Measurements from ENCODE around the gene CLDN10.

Gene CLDN10

DNA sequence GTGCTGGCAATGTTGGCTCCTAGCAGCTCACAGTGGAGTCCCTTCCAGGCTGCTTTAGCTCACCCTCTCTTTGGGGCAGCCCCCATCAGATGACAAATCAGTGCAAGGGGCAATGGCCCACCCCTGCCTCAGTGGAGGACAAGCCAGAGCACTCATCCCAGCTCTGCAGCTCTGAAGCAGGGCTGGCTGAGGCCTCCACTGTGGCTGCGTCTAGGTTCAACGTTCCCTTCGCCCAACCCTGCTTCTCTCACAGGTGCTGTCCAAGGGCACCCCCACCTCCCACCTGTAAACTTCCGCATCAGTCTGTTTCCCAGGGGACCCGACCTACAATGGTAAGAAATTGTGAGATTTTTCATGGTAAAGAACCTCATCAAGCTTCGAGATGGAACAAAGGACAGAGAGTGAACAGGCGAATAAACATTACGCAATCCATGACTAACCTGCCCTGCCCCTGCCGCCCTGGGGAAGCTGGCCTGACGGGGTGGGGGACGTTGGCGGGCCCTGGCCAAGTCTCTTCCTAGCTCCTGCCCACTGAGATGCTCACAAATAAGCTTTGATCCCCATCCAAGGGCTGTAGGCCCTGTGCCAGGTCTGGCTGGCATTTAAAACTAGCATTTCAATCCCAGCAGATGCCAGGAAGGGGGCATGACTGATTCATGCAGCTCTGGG lies 51.5 kb downstream of the CLDN10 start:
- peak; percentile 19 for DNase-seq

DNA sequence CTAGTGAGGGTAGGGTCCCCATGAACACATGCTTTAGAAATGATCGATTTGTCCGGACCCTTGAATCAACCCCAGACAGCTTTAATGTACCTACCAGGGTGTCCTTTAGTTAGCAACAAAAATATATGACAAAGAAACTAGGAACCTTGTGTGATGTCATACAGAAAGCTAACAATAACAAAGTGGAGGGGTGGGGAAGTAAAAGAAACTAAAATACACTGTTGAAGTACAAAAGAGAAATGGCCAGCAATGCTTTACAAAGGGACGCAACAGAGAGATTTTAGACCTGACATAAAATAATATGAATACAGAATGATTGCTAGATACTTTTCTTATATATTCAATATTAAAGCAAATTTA lies 52.0 kb downstream of the CLDN10 start:
- no peak for DNase-seq

DNA sequence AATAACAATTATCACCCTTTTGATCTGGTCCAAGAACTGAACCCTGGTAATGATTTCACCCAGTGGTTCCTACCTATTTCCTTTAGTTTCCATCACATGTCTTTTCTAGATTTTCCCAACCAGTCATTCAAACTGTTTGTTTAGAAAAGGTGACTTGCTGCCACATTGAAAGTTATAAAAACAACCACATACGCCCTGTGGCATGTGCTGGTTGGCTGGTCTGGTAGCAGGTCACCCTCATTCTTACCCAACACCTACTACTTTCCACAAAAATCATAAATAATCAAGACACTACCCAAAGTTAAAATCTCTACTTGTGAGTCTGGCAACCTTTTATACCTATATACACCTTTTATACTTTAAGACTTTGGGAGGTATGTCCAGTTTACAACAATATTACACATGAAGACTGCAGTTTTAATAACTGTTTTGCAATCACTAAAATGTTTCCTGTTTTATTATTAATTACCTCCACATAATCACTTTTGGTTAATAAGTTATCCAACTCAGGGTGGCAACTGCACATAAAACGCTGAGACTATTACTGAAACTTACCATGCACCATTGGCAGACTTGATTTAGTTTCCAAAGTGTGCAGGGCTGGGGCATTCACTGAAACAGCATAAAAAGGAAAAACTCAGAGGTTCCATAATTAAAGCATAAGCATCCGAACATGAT lies 53.1 kb downstream of the CLDN10 start:
- DNase-seq, result no peak

DNA sequence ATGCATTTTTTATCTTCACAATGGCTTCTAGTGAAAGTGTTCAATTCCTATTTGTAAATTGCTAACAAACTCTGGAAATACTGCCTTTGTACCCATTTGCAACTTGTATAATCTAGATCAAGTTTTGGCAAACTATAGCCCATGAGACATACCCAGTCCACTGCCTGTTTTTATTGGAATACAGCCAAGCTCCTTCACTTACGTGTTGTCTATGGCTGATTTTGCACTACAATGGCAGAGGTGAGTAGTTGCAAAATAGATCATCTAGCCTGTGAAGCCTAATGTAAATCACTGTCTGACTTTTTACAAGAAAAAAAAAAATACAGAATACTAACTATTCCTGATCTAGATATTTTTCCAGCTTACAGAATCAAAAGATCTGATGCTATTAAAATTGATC lies 54.8 kb downstream of the CLDN10 start:
- no peak for DNase-seq

DNA sequence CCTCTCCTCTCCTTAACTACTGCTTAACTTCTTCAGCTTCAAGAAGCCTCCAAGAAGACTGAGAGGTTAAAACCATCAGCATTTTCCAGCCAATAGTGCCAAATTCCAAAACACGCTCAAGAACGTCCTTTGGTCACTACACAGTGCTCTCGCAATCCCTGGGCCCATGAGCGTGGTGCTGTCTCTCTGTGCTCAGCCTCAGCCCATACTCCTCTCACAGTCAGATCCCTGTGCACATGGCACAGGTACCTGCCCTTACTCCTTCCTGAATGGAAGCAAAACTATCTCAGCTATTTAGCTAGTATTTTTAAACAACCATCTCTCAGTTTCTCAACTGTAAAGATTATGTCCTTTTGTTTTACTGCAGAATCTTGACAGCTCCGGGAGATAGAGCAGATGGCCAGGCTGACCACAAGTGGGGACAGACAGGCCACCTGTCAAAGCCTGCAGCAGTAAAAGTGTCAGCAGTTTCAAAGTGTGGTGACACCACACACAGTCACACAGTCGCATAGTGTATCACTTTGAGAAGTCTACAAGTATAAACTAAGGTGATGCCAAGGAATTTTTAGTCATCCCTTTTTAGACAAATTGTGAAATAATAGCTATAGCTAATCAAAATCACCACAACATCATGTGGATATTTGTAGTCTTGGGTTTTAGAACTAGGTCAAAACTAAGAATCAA lies 56.3 kb downstream of the CLDN10 start:
- DNase-seq, result no peak

DNA sequence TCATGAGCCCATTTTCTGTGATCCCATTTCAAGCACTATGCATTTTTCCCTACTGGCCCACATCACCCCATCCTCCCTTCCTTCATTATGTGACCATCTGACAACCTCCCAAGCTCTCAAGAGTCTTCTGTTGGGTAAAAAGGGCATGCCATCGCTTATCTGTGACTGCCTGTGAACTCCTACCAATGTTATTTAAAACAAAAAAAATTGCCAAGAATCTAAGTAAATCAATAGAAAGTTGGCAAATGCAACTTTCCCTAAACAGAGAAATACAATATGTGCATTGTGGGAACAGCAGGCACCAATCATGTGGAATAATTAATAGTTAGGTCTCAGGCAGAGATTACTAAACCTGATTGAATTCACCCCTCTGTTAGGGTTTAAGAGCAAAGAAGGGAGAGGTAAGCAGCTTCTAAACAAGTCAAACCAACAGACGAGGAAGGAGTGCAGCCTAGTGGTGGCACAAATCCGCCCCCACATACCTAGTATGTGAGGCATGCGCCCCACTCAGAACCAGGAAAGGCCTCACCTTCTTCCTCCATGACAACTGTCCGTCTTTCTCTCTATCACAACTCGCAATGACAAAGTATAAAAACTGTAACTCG lies 62.2 kb downstream of the CLDN10 start:
- DNase-seq, result no peak

DNA sequence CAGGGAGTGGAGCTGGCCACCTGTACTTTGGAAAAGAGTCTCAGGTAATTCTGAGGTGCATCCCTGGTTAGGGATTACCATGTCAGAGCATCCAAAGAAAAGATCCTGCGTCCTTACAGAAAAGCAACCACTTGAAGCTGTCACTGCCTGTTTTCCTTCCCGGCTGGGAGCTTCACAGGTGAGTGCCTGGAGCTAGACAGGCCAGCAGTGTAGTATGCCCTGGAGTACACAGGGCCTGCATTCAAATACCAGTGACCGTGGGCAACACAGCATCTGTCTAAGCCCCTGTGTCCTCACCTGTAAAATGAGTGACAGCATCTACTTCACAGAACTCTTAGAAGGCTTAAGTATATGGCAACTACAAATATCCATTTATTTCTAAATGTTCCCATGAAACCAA lies 63.0 kb downstream of the CLDN10 start:
- no peak for DNase-seq

DNA sequence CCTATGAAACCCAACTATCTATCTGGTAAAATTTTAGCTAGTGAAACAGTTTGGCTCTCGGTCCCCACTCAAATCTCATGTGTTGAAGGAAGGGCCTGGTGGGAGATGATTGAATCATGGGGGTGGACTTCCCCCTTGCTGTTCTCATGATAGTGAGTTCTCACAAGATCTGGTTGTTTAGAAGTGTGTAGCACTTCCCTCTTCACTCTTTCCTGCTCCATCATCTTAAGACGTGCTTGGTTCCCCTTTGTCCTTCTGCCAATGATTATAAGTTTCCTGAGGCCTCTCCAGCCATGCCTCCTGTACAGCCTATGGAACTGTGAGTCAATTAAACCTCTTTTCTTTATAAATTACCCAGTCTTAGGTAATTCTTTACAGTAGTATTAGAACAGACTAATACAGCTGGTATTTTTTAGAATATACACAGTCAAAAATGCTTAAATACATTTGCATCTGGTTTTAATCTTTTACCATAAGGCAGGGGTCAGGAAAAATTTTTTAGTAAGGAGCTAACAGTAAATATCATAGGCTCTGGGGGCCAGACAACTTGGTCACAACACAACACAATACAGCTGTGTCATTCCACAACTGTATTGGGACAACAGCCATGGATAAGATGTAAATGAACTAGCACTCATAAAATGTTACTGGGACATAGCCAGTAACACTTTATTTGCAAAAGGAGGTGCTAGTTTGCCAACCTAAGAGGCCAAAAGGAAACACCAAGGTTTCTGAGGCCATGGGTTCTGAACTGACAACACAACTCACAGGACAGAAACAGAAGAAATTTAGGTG lies 67.7 kb downstream of the CLDN10 start:
- no peak for DNase-seq

DNA sequence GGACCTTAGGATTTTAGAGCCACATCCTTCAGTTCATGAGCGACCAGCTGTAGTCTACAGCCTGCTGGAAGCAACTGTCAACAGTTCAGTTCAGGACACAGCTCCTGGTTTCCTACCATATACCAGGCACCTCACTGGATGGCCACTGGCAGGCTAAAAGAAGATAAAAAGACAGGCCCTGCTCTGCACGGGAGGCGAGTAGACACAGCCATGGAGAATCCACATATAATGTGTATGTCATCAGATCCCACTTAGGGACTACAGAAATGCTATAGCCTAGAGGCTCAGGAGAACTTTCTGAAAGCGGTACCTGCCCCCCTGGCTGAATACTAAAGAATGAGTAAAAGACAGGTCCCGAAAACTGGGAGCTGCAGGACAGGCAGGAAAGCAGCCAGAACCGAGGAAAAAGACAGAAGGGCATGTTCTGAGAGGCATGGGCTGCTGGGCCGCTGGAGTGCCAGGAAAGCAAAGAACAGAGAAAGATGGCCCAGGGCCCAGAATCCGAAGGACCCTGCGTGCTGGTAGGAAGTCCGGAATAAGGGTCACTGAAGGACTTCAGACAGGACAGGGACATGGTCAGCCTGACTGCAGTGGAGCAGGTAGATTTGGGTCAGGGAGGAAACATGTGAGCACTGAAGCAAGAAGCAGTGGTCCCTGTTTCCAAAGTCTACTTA lies 68.4 kb downstream of the CLDN10 start:
- no peak for DNase-seq

DNA sequence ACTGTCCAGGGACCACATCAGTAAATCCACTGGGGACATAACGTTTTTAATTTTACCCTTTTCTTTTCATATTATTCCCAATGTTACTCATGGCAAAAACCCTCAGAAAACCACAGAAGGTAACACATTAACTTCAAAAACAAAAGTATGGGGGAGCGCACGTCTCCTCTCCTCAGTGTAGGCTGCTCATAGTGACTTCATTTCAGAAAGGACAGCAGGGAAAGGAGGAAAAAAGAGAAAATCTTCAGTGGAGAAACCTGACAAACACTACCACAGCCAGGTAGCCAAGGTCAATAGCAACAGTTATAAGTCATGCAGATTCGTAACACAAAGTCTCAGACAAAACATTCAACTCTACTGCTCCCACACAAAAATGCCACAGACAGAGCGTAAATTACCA lies 70.6 kb downstream of the CLDN10 start:
- DNase-seq, result no peak

DNA sequence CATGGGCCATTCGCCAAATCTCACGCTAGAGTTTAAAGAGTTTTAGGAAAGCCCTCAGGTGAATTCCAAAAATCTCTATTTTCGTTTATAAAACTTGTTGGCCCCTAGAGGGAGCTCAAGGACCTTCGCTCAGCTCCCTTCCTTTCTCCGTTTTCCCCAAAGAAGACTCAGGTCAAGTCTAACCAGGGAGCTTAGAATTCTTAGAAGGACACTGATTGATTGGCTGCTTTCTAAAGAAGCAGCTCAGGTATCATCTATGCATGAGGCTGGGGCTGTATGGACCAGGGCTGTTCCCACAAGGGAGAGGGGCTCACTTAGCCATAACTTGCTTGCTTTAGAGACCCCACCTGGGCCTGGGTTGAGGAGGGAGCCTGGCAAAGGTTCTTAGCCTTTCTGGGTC lies 71.5 kb downstream of the CLDN10 start:
- peak; percentile 30 for DNase-seq

DNA sequence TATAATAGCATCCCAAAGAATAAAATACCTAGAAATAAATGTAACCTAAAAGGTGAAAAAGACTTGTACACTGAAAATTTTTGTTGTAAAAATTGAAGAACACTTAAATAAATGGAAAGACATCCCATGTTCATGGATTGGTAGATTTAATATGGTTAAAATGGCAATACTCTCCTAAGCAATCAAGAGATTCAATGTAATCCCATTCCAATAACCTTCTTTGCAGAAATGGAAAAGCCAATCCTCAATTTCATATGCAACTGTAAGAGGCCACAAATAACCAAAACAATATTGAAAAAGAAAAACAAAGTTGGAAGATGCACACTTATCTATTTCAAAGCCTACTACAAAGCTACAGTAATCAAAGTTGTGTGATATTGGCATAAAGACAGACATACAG lies 74.2 kb downstream of the CLDN10 start:
- no peak for DNase-seq

DNA sequence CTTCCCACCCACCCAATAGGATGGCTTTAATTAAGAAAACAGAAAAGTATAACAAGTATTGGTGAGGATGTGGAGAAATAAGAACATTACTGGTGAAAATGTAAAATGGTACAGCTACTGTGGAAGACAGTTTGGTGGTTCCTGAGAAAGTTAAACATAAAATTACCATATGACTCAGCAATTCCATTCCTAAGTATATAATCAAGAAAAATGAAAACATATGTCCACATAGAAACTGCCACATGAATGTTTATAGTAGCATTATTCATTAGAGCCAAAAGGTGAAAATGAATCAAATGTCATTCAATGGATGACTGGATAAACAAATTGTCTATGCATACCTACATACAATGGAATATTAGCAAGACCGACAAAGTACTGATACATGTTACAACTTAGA lies 75.1 kb downstream of the CLDN10 start:
- no peak for DNase-seq

DNA sequence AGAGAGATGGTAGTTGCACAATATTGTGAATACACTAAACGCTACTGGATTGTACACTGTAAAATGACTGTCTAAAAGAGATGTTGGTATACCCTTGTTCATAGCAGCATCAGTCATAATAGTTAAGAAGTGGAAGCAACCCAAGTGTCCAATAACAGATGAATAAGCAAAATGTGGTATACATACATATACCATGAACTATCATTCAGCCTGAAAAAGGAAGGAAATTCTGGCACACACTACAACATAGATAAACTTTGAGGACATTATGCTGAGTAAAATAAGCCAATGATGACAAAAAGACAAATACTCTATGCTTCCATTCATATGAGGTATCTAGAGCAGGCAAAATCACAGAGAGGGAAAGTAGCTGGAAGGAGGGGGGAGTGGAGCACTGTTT lies 76.0 kb downstream of the CLDN10 start:
- no peak for DNase-seq

DNA sequence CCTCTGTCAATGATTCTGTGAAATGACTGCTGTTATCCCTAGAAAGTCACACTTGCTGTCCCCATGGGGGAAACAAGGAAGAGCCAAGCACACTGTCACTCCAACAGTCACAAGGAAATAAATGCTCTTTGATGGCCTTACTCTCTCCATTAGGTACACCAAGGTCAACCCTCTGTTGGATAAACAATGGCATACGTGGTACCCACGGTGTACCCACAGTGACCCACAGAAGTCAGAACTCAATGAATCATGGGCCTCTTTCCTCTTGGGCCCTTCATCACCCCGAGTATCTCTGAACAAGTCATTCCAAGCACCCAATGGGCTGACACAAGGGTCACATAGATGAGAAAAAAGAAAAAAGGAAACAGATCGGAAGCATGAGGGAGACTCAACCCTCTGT lies 76.6 kb downstream of the CLDN10 start:
- DNase-seq, result no peak
